GM12872 (cell line): ENCODE results near the gene COPA.

ENCODE experiments used
- TF ChIP-seq, protein P1 (sequence below): IDR thresholded peaks from 3 replicates; pipeline ENCODE4 v1.5.1; 2011; ENCODE audit warnings: low read depth, mild to moderate bottlenecking, low read length, moderate library complexity; ENCODE audit not compliant: insufficient read depth

The COPA gene

DNA sequence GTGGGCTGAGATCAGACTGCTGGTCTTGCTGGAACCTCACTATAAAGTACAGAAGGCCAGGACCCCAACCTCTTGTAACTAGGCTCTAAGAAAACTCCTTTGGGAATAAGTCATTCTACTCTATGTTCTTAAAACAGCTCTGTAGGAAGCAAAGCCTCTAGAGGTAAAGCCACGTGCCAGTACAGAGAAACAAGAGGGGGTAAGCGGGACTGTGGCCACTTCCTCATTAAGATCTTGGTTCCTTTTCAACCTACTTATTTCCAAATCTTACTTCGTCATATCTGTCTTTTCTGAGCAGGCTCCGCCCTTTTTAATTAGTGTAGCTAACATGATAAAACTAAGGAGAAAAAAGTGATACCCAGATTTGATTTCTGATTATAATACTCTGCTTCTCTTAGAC, 3.9 kb upstream of the COPA start:
- TF ChIP-seq, protein P1, sequence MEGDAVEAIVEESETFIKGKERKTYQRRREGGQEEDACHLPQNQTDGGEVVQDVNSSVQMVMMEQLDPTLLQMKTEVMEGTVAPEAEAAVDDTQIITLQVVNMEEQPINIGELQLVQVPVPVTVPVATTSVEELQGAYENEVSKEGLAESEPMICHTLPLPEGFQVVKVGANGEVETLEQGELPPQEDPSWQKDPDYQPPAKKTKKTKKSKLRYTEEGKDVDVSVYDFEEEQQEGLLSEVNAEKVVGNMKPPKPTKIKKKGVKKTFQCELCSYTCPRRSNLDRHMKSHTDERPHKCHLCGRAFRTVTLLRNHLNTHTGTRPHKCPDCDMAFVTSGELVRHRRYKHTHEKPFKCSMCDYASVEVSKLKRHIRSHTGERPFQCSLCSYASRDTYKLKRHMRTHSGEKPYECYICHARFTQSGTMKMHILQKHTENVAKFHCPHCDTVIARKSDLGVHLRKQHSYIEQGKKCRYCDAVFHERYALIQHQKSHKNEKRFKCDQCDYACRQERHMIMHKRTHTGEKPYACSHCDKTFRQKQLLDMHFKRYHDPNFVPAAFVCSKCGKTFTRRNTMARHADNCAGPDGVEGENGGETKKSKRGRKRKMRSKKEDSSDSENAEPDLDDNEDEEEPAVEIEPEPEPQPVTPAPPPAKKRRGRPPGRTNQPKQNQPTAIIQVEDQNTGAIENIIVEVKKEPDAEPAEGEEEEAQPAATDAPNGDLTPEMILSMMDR, result no peak

- TF ChIP-seq, protein P1, result no peak
Measured at GRCh38 chr1:160346463-160346862, 3.4 kb upstream of the COPA start.

DNA sequence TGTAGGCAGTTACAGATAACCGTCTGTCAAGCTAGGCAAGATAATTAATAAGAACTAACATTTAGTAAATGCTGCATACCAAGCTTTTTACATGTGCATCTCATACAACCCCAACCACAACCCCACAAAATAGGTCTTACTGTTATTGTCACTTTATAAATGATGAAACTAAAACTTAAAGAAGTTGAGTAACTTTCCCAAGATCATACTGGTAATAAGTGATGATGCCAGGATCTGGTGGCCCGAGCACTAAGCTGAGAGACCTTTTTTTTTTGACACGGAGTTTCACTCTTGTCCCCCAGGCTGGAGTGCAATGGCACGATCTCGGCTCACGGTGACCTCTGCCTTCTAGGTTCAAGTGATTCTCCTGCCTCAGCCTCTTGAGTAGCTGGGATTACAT, 1.9 kb upstream of the COPA start:
- TF ChIP-seq, protein P1, result no peak

DNA sequence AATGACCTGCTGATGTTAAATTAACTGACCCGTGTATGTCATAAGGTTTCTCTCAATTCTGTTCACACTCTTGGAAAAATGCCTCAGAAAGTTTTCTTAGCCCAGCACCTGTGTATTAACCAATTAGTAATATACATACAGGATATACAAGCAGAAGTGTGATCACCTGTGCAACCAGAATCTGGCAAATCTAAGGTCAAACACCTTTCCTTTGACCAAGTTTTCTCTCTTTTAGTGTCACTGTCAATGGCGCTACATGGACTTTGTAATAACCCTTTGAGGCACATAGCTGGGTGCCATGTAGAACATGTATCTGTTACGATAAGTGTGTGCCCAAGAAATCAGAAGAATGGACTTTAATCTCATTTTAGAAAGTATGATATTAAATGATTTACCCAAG, 1.2 kb upstream of the COPA start:
- TF ChIP-seq, protein P1, result no peak

DNA sequence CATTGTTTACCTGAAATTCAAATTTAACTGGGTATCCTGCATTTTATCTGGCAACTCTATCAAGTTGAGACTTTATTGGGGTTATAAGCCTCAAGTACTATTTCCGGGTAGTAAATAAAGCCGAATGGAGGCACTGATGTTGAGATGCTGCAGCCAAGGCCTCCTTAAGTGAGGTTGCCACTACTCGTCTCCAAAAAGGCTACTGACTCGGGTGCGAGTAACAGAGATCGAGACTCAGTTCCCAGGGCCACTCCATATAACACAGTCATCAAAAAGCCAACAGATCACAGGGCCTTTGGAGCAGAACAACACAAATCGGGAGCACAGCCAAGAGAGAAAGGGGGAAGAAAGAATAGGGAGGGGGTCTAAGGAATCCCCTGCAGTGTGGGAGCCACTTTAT, 524 bp downstream of the COPA start:
- TF ChIP-seq, protein P1, result no peak

DNA sequence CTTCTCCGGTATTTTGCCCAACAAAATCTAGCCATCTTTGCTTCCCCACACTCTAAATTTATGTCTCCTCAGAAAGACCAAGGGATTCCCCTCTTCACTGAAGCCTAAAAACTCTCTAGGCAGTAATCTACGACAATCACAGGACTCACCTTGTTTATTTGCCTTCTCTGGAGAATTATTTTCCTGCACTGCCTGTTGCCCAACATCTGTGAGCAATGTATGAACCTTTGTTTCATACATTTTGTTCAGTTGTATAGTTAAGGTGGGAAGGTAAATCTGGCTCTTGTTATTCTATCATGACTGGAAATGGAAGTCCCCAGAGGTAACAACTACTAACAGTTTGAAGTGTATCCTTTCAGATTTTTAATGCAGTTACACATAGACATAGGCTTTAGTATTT, 2.2 kb downstream of the COPA start:
- TF ChIP-seq, protein P1, result no peak

- TF ChIP-seq, protein P1, result no peak
Measured at GRCh38 chr1:160340146-160340545, 2.9 kb downstream of the COPA start.

GRCh38 chr1:160338580-160338979, 4.5 kb downstream of the COPA start:
- TF ChIP-seq, protein P1, result no peak
